Measurements from ENCODE around the gene YJU2.
"Not testable (repeated sequence)": the region's sequence is repeated elsewhere in the genome, so short reads cannot be mapped to it uniquely, and the experiment has no call there.

Gene YJU2

DNA sequence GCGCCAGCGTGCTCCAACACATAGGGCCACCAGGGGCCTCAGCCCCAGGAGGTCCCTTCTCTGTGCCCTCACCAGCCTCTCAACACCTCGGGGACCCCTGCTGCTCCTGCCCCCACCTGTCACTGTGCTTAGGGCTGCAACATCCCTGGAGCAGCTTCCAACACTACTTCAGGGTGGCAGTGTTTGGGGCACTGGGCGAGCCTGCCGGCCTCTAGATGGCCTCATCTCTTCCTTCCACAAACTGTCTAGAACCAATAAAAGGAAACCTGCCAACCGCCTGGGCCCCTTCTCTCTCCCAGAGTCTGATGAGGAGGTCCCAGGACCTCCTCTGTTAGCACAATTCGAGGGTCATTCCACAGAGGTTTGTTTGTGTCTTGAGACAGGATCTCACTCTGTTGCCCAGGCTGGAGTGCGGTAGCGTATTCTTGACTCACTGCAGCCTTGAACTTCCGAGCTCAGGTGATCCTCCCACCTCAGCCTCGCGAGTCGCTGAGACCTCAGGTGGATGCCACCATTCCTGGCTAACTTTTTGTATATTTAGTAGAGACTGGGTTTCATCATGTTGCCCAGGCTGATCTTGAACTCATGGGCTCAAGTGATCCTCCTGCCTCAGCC is 22.0 kb downstream of the YJU2 start:
- no peak for DNase-seq

DNA sequence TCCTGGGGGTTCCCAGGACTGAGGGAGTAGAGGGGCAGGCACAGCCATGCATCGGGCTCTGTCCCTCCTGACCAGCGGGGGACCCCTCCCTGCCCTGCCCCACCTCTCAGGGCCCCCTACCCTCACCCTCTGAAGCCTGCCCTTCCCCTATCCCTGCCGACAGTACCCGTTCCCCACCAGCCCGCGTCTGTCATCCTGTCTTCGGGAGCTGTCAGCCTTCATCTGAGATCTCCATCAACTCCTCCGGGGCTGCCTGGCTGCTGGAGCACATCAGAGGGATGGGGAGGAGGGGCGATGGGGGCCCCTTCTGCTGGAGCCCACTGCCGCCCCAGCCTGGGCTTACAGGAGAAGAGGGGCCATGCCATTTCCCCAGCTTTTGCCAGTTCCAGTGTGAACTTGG is 26.0 kb downstream of the YJU2 start:
- DNase-seq = no peak

DNA sequence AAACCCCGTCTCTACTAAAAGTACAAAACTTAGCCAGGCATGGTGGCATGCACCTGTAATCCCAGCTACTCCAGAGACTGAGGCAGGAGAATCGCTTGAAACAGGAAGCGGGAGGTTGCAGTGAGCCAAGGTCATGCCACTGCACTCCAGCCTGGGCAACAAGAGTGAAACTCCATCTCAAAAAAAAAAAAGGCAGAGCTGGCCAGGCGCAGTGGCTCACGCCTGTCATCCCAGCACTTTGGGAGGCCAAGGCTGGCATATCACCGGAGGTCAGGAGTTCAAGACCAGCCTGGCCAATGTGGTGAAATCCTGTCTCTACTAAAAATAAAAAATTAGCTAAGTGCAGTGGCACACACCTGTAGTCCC is 27.4 kb downstream of the YJU2 start:
- DNase-seq = not testable (repeated sequence)

DNA sequence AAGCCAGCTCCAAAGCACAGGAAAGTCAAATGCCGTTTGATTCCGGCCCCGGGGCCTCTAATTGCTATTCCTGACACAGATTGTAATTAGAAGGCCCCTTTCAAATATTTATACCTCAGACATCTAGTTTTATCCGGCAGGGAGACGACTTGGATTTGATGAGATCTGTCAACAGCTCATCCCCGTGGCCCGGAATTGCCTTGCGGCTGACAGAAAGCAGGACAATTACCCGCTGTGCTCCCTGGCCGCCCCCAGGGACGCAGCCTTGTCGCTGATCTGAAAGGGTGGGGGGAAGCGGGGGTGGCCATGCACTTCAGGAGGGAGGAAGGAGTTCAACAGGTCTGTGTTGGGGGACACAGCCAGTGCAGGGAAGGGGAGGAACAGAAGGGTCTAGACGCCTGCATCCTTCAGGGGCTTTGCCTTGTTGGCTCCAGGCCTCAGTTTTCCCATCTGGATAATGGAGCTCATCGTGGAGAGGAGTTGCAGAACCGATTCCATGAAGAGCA is 30.4 kb downstream of the YJU2 start:
- DNase-seq = no peak

DNA sequence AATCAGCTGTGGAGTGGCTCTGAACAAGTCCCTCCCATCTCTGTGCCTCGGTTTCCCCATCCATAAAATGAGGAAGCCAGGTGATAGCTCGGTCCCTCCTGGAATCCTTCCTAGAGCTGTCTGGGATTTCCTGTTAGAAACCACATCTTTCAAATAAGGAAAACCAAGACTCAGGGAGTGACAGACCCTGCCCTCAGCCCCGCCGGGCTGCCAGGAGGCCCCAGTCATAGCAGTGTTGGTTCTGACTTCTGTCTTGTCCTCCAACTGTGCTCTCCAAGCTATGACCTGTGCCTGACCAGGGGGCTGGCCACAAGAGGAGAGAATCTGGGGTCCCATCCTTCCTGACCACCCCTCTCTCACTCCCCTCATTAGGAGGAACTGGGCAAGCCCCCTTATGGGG is 31.1 kb downstream of the YJU2 start:
- no peak for DNase-seq

DNA sequence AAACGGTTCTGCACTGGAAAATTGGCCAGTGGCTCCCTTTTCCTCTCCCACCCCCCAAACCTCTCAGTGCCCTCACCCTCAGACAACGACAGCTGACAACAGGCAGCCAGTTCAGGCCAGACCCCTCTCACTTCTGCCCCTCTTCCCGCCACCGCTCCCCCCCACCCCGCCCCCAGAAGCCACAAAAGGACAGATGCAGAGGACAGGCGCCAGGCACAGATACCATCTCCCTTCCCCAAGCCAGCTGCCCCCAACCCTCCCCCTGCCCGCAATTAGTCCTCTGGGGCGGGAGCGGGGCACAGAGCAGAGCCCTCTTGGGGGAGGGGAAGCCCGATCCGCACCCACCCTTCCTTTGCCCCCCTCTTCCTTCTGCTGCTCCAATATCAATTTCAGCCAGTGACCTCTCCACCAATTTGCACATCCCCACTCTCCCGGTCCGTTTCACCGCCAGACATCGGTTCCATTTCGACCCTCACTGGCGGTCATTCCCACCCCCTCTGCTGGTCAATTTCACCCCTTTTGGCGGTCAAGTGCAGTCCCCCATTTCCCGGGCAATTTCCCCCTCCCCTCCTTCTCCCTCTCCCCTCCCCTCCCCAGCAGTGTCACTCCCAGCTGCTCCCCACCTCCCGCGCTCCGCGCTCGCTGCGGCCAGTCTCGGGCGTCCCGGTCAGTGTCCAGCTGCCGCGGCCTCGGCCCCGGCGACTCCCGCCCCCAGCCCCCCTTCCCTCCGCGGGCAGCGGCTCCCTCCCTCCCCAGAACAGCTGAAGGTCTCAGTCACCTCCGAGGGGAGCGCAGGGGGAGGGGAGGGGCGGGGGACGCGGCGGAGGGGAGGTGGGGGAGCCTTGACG is 31.8 kb downstream of the YJU2 start, which contains the start of gene SHD:
Gene SHD, plus strand, starts transcription at position 848 of the 848 bp plus-strand sequence. CDS start 798 bp downstream, outside the sequence.
- no peak for DNase-seq

DNA sequence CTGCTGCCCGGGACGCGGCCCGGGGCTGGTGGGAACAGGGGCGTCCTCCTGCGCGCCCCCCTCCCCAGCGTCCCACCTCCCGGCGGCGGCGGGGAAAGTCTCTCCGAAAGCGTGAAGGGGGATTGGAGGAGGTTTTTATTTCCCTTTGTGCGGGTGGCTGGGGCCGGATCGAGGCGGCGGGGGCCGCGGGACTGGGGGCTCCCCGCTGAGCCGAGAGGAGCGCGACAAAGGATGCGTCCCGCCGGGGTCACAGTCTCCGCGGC is 32.3 kb downstream of the YJU2 start:
- DNase-seq = no peak

DNA sequence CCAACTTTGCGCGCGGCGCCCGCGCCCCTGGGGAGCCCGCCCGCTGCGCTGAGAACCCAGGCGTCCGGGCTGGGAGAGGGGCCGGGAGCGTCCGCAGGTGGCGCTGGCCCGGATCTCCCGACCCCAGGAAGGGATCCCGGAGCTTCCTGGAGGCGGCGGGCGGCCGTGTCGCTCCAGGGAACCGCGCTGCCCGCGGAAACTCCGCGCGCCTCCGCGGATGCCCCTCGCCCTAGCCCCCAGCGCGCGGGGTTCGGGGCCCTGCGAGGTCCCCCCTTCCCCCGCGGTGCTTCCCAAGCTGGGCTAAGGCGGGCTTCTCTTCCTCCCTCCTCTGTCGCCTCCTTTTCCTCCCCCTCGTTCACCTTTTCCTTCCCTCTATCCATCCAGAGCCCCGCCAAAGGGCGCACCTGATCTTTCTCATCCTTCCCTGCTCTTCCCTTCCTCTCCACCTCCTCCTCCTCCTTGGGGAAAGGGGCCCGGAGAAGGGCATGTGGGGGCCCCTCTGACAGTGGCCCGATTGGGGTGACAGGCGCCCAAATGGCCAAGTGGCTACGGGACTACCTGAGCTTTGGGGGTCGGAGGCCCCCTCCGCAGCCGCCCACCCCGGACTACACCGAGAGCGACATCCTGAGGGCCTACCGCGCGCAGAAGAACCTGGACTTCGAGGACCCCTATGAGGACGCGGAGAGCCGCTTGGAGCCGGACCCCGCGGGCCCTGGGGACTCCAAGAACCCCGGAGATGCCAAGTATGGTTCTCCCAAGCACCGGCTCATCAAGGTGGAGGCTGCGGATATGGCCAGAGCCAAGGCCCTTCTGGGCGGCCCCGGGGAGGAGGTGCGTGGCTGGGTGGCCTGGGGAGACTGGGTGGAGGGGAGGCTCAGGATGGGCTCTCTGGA is 32.9 kb downstream of the YJU2 start:
- no peak for DNase-seq

DNA sequence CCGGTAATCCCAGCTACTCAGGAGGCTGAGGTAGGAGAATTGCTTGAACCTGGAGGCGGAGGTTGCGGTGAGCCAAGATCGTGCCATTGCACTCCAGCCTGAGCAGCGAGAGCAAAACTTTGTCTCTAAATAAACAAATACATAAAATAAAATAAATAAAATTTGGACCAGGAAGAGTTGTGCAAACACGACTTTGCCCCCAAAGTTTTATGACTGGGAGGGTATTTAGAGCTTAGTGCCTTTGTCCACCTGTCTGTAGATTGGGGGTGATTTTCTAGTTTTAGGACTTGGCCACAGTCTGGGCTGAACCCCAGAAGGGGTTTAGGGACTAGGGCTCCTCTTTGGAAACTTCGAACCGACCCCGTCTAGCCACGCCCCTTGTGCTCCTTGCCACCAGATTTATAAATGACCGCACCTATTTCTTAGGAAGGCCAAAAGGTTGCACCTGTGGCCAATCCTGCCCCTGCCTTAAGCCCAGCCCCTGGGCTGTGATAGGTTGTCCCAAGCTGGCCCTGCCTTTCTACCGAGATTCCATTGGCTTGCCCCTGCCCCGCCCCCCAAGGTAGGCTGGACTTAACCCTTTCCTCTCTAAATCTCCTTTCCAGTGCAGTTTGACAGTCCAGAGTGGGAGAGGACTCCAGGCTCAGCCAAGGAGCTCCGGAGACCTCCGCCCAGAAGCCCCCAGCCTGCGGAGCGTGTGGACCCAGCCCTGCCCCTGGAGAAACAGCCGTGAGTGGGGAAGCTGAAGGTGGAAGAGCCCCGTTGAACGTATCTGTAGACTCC is 37.5 kb downstream of the YJU2 start:
- no peak for DNase-seq

DNA sequence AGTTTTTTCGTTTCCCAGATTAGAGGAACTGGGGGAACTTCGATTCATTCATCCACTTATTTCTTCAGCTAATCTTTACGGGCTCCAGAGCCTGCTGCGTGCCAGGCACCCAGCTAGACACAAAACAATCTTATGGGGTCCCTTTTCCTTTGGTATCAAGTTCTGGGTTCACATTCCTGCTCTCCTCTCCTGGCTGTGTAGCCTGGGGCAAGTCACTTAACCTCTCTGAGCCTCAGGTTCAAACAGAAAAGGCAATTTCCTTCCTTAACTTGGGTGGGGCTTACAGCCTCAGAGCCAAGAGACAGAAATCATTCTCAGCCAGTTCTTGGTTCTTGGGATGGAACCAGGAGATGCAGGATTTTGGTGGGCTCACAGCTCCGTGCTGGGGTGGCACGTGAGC is 38.1 kb downstream of the YJU2 start:
- DNase-seq = no peak

DNA sequence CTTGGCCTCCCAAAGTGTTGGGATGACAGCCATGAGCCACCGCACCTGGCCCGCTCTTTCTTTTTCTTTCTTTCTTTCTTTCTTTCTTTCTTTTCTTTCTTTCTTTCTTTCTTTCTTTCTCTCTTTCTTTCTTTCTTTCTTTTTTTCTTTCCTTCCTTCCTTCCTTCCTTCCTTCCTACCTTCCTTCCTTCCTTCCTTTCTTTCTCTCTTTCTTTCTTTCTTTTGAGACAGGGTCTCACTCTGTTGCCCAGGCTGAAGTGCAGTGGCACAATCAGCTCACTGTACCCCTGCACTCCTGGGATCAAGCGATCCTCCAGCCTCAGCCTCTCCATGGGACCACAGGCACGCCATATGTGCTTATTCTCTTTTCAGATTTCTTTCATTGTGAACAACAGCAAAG is 39.3 kb downstream of the YJU2 start:
- DNase-seq = not testable (repeated sequence)

DNA sequence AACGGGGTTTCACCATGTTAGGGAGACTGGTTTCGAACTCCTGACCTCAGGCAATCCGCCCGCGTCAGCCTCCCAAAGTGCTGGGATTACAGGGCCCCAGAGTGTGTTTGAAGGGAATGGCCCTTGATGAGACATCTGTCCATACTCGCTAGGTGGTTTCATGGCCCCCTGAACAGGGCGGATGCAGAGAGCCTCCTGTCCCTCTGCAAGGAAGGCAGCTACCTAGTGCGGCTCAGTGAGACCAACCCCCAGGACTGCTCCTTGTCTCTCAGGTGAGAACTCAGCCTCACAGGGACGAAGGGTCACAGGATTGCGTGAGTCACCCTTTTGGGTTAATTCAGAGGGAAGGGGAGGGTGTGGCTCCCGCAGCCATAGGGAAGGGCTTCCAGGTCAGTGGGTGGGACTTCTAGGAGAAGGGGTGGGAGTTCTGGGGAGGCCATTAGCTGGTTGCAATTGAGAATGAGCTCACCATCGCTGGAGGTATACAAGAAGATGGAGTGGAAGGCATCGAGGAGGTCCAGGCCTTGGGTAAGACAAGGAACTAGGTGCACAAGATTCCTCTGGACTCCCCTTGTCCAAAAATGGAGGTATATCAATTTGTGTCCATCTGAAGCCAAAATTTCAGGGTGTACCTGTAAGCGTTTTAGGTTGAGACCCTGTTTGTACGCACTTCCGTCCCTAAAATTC is 41.4 kb downstream of the YJU2 start:
- no peak for DNase-seq

DNA sequence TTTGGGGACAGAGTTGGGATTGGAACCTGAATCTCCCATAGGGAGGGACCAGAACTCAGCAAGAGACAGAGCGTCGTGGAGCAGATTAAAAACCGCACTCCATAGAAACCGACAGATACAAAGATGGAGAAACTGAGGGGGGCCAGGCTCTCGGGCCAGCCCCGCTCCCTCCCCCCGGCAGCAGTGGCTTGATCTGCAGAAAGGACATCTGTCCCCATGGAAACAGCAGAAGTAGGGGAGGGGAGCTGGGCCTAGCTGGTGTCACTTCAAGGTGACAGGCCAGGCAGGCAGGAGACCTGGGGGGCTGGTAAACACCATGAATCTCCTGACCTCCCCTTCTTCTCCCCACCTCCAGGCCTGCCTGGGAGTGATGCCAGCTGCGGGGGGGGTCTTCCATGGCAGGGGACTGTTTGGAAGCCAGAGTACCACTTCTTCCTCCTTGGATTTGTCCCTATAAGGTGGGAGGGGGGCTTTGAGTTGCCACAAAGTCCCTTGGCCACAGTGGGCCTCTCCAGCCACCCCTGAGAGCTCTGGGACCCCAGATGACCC is 44.4 kb downstream of the YJU2 start:
- no peak for DNase-seq

DNA sequence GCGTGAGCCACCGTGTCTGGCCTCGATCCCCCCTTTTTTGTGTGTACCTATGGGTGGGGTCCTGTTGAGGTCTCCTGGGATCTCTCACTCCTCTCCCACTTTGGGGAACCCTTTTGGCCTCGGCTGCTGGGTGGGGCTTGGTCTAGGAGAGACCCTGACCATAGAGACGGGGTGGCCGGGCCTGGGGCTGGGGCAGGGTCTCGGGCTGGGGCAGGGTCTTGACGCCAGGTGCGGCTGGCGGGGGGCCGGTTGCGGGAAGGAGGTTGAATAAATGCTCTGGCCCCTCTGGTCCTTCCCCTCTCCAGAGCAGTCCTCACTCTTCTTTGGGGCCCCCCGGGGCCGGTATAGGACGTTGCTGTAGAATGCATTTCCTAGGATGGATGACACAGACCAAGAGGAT is 45.6 kb downstream of the YJU2 start:
- DNase-seq = no peak

DNA sequence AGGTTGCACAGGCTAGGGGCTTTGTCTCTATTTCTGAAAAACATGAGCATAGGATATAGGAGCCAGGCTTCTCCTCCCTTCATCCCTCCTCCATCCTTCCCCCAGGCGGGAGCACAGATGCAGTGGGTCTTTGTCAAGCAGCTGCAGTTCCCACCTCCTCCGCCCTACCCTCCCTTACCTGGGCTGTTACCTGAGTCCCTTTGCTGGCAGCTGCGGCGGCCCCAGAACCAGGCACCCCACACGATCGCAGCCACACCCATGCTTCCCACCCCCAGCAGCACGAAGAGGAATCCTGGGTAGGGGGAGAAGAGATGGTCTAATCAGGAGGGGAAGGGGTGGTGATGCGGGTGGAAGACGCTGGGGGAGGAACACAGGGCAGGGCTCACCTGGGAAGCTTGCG is 47.5 kb downstream of the YJU2 start:
- no peak for DNase-seq

DNA sequence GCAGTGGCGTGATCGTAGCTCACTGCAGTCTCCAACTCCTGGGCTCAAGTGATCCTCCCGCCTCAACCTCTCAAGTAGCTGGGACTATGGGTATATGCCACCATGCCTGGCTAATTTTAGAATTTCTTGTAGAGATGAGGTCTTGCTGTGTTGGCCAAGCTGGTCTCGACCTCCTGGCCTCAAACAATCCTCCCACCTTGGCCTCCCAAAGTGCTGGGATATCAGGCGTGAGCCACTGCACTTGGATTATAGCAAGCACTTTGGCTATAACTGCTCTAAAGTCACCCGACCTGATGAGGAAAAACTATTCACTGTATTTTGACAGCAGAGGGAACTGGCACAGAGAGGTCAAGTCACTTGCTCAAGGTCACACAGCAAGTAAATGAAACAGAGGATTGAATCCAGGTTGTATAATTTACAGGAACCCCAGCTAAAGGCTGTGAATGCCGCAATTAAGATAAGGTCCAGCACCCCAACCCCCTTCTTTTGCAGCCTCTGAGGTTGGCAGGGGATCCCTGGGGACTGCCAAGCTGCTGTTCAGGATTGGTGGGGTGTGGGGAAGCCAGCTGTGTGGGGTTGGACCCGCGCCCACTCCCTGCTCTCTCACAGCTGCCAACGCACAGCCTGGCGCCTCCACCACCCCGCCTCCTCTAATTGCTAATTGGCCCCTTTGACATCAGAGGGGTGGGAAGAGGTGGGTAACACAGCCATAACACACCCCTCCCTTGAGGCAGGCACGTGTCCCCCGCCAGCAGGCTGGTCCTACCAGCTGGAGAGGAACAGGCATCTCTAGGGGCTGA is 49.3 kb downstream of the YJU2 start:
- DNase-seq = no peak

DNA sequence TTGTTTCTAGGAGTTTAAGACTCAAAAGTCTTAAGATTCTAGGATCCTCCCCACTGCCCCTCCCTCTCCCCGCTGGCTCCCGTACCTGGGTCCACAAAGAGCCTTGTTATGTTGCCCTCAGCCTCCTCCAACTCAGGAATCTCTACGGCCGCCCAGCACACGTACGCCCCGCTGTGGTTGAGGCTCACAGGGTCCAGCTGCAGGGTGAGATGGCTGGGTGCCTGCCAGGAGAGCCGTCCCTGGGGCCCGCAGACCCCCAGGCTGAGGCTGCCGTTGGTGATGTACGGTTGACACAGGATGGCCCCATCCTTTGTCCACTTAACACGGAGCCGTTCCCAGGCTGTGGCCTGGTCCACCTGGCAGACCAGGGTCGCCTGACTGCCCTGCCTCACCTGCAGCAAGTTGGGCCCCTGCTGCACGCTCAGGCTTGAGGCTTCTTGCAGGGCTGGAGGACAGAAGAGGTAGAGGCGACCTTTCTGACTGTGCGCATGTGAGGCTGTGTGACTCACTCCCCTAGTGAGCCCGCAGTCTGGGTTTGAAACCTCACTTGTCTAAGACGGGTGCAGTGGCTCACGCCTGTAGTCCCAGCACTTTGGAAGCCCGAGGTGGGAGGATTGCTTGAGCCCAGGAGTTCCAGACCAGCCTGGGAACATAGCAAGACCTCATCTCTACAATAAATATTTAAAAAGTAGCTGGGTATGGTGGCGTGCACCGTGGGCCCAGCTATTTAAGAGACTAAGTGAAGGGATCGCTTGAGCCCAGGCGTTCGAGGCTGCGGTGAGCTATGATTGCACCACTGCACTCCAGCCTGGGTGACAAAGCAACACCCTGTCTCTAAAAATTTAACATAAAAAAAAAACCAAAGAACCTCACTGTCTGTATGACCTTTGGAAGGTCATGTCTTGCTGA is 51.3 kb downstream of the YJU2 start:
- no peak for DNase-seq

DNA sequence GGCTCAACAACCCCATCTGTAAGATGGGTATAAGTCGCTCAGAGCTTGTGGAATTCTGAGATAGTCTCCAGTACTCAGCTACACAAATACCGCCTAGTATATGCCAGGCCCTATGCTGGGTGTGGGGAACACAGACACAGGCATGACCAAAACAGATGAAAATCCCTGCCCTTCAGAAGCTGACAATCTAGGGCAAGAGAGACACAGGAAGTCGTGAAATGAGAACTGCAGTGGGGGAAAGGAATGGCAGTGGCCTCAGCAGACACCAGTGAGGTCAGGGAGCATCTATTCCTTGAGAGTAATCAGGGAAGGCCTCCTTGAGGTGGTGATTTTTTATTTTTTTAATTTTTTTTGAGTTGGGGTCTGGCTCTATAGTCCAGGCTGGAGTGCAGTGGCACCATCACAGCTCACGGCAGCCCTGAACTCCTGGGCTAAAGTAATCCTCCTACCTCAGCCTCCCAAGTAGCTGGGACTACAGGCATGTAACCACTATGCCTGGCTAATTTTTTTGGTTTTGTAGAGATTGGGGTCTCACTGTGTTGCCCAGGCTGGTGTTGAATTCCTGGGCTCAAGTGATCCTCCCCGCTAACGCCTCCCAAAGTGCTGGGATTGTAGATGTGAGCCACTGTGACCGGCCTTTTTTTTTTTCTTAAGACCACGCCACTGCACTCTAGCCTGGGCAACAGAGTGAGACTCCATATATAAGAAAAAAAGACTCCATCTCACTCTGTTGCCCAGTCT is 52.1 kb downstream of the YJU2 start:
- no peak for DNase-seq

DNA sequence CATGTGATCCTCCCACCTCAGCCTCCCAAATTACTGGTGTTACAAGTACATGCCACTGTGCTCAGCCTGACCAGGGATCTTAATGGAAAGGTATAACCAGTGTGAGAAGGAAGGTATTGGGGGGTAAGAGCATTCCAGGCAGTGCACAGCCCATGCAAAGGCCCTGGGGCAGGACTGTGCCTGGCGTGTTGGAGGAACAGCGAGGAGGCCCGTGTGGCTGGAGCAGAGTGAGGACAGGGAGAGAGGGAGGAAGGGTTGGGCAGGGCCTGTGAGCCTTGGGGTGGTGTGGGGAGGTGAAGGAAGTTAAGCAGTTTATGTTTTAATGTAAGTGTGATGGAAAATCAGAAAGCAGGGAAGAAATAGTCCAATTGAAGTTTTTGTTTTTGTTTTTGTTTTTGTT is 53.7 kb downstream of the YJU2 start:
- no peak for DNase-seq

Measured in T-helper 9 cell (primary cell).